Activated naive CD4-positive, alpha-beta T cell treated with anti-CD3 and anti-CD28 coated beads, Interleukin-2, amount 50 U/mL, for 72 hours (primary cell): ENCODE data around the gene LSM14B. TPM values are rescaled to one million over a fixed set of nuclear protein-coding genes. Genes with fewer than 3 reads are reported as not detected.

Experiments used
- ATAC-seq, 2 donors: fragments of 150-1000 bp; cut with Tn5 transposase; 2 replicates each; pipeline ENCODE4 v1.10.0; 2021; ENCODE audit warnings: mild to moderate bottlenecking in 2 of 2, moderate library complexity in 2 of 2
- DNase-seq, 2 donors: peaks; one replicate each; pipeline ENCODE4 v3.0.0; 2021 to 2022; ENCODE audit warnings: low spot score in 2 of 2
- H3K27ac Mint-ChIP-seq, 2 donors: one replicate each; pipeline ENCODE4 v1.8.0; 2022; ENCODE audit warnings: mild to moderate bottlenecking in 2 of 2, mixed read lengths in 2 of 2
- H3K36me3 Mint-ChIP-seq, 2 donors: one replicate each; pipeline ENCODE4 v1.8.0; 2022; ENCODE audit warnings: mixed read lengths in 2 of 2
- H3K9me3 Mint-ChIP-seq, 2 donors: one replicate each; pipeline ENCODE4 v1.8.0; 2022; ENCODE audit warnings: mixed read lengths in 2 of 2
- total RNA-seq, 2 donors: library from RNA; stranded (reverse); gene quantifications; one replicate each; pipeline ENCODE4 v1.2.3, GENCODE V29; 2022

The LSM14B gene
- total RNA-seq, 2 donors from 2014 or later: 34.3 to 35.6 TPM

DNA sequence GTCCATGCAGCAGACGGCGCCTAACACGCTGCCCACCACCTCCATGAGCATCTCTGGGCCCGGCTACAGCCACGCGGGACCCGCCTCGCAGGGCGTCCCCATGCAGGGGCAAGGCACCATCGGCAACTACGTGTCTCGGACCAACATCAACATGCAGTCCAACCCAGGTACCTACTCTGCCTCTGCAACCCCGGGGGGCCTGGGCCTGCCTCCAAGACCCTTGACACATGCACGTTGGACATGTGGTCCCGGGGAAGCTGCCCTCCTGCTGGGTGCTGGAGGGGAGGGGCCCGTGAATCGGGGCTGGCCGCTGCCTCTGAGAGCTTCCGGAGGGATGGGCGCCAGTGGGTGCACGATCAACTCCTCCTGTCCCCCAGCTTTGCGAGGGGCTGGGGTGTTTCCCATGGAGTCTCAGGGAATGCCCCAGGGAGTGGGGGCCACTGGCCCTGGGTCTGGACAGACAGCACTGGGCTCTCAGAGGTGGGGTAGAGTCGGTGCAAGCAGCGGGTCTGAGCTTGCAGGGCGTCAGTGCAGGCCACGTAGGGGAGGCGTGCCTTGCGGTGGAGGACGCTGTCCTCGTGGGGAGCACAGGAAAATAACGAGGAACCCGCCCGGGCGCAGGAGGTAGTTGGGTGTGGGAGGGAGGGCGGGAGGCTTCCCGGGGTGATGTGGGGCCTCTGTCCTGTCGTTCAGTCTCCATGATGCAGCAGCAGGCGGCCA, 40.6 kb downstream of the LSM14B start:
- ATAC-seq (no peak), DNase-seq (no peak)
- H3K36me3 Mint-ChIP-seq: no peaks in the 10 kb centered on the region
- no peak overlapping the region for H3K27ac Mint-ChIP-seq
- no peaks in the 10 kb centered on the region for H3K9me3 Mint-ChIP-seq

DNA sequence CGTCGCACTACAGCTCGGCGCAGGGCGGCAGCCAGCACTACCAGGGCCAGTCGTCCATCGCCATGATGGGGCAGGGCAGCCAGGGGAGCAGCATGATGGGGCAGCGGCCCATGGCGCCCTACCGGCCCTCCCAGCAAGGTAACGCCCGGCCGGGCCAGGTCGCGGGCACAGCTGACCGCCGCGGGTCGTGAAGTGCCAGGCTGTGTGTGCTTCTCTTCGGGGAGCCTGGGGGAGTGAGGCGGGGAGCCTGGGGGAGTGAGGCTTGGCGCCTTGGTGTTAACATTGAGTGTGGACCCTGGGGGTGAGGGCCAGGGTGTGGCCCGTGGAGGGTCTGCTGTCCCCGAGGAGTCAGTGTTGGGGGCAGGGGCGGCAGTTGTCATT, 41.2 kb downstream of the LSM14B start:
- no peaks in the 10 kb centered on the region for H3K36me3 Mint-ChIP-seq
- DNase-seq (no peak), ATAC-seq (no peak)
- H3K9me3 Mint-ChIP-seq: no peaks in the 10 kb centered on the region
- peak overlapping the region in 1 of 2 donors; percentile 53 for H3K27ac Mint-ChIP-seq

DNA sequence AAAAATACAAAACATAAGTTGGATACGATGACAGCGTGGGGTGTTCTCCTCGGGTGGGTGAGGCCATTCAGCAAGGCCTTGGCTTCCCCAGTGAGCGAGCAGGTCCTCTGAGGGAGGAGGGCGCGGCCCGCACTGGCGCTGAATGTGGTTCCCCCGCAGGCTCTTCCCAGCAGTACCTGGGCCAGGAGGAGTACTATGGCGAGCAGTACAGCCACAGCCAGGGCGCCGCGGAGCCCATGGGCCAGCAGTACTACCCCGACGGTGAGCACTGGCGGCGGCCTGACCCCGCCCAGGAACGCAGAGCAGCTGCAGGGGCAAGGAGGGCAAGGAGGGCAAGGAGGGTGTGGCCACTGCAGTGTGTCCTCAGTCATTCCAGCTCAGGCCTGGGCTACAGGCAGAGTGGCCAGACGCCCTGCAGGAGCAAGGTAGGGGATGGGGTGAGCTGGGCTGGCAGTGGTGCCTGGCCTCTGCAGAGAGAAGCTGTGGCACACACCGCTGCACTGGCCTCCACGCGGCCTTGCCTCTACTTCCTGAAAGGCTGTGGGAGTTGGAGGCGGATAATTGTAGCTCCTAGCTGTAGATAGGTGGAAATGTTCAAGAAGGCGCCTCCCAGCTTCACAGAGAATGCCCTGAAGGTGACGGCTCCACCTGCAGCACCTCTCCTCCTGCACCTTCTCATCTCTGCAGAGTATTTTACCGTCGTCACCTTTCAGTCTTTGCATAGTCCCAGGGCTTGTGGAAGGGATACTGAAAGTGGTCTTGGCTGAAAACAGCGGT, 41.9 kb downstream of the LSM14B start:
- peak overlapping the region in 1 of 2 donors; percentile 53 for H3K27ac Mint-ChIP-seq
- H3K9me3 Mint-ChIP-seq: no peaks in the 10 kb centered on the region
- DNase-seq (no peak), ATAC-seq (no peak)
- no peaks in the 10 kb centered on the region for H3K36me3 Mint-ChIP-seq

DNA sequence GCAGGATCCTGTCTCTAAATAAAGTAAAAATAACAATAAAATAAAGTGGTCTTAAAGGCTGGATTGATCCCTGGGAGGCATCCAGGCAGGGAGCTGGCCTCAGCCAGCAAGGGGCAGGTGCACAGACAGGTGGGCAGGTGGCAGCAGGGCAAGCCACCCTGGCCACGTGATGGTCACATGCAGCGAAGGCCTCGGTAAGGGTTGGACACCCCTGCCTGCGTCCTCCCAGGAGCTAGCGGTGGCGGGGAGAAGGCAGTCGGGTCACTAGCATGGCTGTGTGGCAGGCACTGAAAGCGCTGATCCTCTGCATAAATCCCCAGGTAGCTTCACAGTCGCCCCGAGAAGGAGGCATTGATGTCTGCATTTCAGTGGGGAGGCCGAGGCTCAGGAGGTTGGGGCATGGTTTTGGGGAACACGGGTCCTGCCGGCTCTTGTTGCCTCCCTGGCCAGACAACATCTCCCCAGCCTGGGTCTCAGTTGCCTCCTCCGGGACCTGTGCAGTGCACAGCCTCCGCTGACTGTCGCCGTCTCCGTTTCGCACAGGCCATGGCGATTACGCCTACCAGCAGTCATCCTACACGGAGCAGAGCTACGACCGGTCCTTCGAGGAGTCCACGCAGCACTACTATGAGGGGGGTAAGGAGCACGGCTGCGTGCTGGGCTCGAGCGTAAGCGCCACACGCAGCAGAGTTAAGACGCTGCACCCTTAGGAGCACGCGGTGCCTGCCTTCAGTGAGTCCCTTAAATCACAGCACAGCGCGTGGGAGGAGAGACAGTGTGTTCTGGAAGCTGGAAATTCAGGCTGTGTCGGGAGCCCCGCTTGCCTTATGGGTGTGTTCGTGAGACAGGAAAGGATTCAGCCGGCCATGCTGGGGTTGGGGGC, 42.8 kb downstream of the LSM14B start:
- Mint-ChIP-seq H3K27ac (peak overlapping the region; percentile 29 to 40), H3K36me3 (no peaks in the 10 kb centered on the region), H3K9me3 (no peaks in the 10 kb centered on the region)
- ATAC-seq (peak in 1 of 2 donors; percentile 13), DNase-seq (no peak)

DNA sequence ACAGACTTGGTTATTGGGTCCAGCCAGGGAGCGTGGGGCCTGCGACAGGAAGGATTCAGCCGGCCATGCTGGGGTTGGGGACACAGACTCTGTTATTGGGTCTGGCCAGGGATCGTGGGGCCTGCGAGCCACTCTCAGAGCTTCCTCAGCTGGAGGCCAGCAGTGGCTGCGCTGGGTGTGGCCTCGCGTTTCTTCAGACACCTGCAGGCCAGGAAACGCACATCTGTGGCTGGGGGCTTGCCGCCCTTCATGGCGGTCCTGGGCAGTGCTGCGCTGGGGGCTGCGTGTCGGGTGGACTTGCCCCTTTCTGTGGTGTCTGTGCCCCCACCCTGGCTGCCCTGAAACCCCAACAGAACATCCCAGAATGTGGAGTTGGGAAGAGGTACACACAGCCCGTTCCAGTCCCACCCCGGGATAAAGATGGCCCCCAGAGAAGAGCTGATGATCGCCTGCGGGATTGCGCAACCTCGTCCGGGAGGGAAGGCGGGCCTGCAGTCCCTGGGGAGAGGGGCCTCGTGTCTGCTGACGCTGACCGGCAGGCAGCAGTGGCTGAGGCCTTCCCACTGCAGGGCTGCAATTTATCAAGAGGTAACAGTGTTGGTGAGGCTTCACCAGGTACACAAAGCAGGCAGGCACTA, 43.6 kb downstream of the LSM14B start:
- ATAC-seq (no peak), DNase-seq (no peak)
- peak overlapping the region; percentile 29 to 40 for H3K27ac Mint-ChIP-seq
- no peaks in the 10 kb centered on the region for H3K9me3 Mint-ChIP-seq
- no peaks in the 10 kb centered on the region for H3K36me3 Mint-ChIP-seq

DNA sequence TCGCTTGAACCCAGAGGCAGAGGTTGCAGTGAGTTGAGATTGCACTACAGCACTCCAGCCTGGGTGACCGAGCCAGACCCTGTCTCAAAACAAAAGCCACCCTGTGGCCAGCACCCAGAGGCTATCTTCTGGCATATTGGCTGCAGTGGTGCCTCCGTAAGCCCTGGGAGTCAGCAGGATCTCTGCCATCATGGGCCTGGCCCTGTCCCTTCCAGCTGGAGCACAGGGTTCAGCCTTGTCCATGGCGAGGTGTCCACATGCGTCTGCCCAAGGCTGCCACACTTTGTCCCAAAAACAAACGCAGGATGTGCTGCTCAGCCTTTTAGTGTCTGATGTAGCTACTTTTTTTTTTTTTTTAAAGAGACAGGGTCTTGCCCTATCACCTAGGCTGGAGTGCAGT, 45.2 kb downstream of the LSM14B start:
- ATAC-seq: no peak
- H3K9me3 Mint-ChIP-seq: no peaks in the 10 kb centered on the region

DNA sequence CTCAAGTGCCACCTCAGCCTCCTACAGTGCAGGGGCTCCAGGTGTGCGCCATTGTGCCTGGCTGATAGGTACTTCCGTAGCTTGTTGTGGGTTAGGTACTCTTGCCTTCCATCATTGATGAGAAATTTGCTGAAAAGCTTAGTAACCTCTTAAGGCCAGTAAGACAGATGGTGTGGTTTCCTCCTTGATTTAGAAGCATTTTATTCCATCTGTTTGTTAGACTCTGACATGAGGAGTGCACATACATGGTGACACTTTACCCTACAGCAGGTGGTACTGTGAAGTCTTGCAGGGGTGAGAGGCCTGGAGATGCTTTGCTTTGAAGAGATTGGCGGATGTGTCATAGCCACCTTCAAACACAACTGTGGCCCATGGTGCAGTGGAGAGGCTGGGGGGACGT, 45.8 kb downstream of the LSM14B start:
- DNase-seq (no peak), ATAC-seq (no peak)
- H3K27ac Mint-ChIP-seq: peak overlapping the region in 1 of 2 donors; percentile 6
- H3K36me3 Mint-ChIP-seq: no peaks in the 10 kb centered on the region
- no peaks in the 10 kb centered on the region for H3K9me3 Mint-ChIP-seq

More for the DNA sequence above, 45.2 kb downstream of the LSM14B start:
- no peak for DNase-seq
- H3K27ac Mint-ChIP-seq: no peak overlapping the region
- H3K36me3 Mint-ChIP-seq: no peaks in the 10 kb centered on the region

DNA sequence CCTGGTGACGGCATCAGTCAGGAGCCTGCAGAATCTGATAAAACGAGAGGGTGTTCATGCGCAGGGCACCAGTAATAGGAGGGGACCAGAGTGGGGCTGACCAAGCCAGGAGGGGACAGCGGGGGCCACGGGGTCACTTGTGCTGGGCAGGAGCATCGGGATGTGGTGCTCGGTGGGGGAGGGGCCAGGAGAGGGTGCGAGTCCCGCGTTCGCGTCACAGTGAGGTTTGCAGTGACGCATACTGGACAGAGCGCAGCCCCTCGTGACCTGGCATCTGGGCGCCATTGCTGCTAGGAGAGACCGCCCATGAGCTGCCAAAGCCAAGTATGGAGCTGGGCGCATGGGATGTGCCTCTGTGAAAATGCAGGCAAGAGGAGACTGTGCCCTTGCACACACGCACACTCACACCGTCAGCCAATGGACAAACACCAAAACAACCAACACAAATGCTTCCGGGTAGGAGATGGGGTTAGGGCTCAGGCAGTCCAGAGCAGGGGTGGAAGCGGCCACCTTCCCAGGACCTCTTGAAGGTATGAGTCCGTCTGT, 46.7 kb downstream of the LSM14B start:
- H3K27ac Mint-ChIP-seq: peak overlapping the region in 1 of 2 donors; percentile 6
- ATAC-seq (no peak), DNase-seq (no peak)
- no peaks in the 10 kb centered on the region for H3K36me3 Mint-ChIP-seq
- no peaks in the 10 kb centered on the region for H3K9me3 Mint-ChIP-seq

DNA sequence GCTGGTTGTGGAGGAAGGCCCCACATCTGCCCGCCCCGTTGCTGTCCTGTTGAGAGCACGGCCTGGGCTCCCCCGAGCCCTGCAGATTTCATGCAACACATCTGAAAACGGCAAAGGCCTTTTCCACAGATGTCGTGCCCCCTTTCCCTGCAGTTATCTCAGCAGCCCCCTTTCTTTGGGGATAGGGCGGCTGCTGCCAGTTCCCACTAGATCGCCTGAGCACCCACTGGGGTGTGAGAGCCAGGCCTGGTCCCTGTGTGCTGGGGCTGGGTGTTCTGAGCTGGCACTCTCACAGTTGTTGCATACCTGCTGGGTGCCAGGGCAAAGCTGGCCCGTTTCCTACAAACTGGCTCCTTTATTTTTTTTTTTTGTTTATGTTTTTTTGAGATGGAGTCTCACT, 48.3 kb downstream of the LSM14B start:
- Mint-ChIP-seq H3K27ac (no peak overlapping the region), H3K36me3 (no peaks in the 10 kb centered on the region), H3K9me3 (no peaks in the 10 kb centered on the region)
- DNase-seq (no peak), ATAC-seq (no peak)

DNA sequence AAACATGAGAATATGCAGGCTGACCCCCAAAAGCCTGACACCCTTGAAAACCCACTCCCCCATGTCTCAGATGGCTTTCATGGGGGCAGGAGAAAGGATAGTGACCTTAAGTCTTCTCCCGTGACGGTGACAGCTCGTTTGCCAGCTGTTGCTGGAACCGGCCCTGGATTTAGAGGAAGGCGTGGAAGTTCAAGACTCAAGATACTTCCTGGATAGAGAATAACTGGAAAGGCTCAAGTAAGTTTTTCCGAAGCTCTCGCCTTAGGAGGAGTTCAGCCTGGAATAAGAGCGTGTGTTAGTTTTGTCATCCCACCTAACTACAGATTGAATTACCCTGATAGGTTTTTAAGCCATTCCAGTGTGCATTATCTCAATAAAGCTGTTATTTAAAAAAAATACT, 49.0 kb downstream of the LSM14B start:
- H3K36me3 Mint-ChIP-seq: no peaks in the 10 kb centered on the region
- ATAC-seq (no peak), DNase-seq (no peak)
- no peaks in the 10 kb centered on the region for H3K9me3 Mint-ChIP-seq
- no peak overlapping the region for H3K27ac Mint-ChIP-seq

DNA sequence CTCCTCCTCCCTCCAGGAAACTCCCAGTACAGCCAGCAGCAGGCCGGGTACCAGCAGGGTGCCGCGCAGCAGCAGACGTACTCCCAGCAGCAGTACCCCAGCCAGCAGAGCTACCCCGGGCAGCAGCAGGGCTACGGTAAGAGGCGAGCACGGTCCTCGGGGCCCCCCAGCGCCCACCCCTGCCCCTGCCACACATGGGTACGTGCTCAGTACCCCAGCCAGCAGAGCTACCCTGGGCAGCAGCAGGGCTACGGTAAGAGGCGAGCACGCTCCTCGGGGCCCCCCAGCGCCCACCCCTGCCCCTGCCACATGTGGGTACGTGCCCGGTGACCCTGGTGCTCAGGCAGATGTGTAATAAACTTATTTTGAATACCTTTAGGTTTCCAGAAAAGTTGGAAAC, 50.4 kb downstream of the LSM14B start:
- DNase-seq (no peak), ATAC-seq (no peak)
- Mint-ChIP-seq H3K27ac (no peak overlapping the region), H3K36me3 (no peaks in the 10 kb centered on the region), H3K9me3 (no peaks in the 10 kb centered on the region)

DNA sequence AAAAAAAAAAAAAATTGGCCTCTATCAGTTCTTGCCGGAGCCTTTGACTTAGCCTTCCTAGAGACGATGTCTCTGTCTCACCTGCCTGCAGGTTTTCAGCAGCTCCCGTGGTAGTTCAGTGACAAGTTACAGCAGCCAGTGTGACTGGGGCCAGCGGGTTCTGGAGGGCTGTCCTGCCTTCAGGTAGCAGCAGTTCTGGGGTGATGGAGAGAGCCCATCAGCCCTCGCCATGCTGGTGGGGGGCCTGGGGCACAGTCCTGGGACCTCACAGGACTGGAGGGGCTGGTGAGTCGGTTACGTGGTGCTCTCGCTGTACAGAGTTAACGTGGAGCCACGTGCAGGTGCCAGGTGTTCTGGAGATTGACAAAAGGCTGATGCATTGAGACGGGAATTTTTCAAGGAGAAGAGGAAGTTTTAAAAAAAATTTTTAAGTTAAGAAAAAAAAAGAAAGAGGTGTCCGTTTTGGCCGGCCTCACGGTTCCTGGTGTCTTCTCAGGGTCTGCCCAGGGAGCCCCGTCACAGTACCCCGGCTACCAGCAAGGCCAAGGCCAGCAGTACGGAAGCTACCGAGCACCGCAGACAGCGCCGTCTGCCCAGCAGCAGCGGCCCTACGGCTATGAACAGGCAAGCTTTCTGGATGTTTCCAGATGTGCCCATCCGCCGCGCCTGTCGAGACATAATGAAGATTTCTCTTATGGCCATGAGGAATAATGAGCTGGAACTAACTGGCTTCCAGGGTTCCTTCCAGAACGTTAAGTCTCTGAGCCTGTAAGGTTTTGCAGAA, 51.9 kb downstream of the LSM14B start:
- H3K27ac Mint-ChIP-seq: no peak overlapping the region
- no peaks in the 10 kb centered on the region for H3K36me3 Mint-ChIP-seq
- no peaks in the 10 kb centered on the region for H3K9me3 Mint-ChIP-seq
- no peak for ATAC-seq
- DNase-seq: no peak

DNA sequence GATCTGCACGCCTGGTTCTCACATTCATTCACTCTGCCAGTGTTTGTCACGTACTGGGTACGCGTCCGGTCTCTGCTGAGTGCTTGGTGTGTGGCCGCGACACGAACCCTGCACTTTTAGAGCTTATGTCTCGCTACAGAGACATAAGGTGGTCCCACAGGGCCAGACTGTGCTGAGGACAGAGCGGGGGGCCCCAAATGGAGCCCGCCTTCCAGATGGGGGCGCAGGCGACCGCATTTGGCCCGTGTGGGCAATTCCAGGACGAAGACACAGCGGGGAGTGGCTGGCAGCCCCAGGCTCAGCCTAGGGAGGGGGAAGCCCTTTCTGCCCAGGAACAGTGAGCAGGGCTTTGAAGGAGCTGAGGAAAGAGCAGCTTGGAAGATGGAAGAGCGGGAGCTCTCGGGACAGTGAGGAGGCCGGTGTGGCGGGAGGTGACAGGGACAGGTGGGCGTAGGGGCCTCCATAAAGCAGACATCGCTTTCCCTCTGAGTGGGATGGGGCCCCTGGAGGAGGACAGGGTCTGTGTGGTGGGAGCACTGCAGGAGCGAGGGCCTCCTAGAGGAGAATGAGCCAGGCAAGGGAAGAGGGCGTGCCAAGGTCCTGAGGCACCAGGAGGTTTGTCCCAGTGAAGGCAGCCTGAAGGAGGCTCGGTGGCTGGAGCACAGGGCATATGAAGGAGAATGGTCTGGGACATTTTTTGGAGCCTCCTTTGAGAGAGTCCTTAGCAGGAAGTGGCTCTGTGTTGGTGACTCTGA, 52.8 kb downstream of the LSM14B start:
- Mint-ChIP-seq H3K36me3 (no peaks in the 10 kb centered on the region), H3K27ac (peak overlapping the region; percentile 9 to 26), H3K9me3 (no peaks in the 10 kb centered on the region)
- no peak for DNase-seq
- ATAC-seq: no peak

DNA sequence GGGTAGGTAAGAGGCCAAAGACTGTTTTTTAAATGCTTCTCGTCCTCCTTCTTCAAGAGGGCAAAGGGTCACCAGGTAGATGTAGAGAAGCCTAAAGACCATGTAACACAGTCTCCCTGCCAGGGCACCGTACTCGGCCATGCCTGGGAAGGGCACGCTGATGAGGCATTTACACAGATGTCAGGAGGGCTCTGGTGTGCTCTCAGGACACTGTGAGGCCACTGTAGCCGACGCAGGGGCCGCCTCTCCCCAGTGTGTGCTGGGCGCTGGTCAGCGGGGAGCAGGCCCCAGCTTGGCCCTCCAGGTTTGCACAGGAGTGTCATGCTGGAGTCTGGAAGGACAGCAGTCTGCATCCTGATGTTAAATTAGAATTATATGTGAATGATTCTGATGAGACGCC, 53.4 kb downstream of the LSM14B start:
- no peaks in the 10 kb centered on the region for H3K36me3 Mint-ChIP-seq
- no peaks in the 10 kb centered on the region for H3K9me3 Mint-ChIP-seq

DNA sequence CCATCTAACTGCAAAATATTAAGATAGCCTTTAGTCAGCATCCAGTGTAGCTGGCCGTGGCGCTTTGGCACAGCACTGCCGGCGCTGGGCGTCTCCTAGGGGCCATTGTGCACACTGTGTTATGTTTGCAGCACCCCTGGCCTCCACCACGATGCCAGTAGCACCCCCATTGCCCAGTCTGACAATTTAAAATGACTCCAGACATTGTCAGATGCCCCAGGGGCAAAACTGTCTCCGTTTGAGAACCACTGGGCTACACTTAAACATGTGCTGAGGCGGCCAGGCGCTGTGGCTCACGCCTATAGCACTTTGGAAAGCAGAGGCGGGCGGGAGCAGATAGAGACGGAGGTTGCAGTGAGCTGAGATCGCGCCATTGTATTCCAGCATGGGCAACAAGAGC, 54.6 kb downstream of the LSM14B start:
- H3K36me3 Mint-ChIP-seq: peaks cover 0 to 3% of the 10 kb centered on the region in 2 donors
- no peaks in the 10 kb centered on the region for H3K9me3 Mint-ChIP-seq
- DNase-seq: no peak
- ATAC-seq: no peak
- H3K27ac Mint-ChIP-seq: peak overlapping the region in 1 of 2 donors; percentile 46

More for the DNA sequence above, 53.4 kb downstream of the LSM14B start:
- peak overlapping the region in 1 of 2 donors; percentile 9 for H3K27ac Mint-ChIP-seq
- ATAC-seq (no peak), DNase-seq (no peak)
